Measurements from ENCODE around the gene PGM2L1. TPM values are rescaled to one million over a fixed set of nuclear protein-coding genes. Genes with fewer than 3 reads are reported as not detected.
A peak's percentile ranks its signal among the peaks of the same experiment; 100 is the strongest.

PGM2L1 gene
- 1 to 10 TPM; 8.7 to 9.3 TPM for total RNA-seq

GRCh38 chr11:74398244-74399159, at the start of gene PGM2L1:
PGM2L1 (minus strand) TSS chr11:74398433; CDS start chr11:74398161, 272 bp downstream.
- Mint-ChIP-seq H3K36me3 (ENCODE audit: low read depth) (no peaks in the 10 kb centered on the region), H3K4me1 (peaks cover 16% of the 10 kb centered on the region), H3K27me3 (no peaks in the 10 kb centered on the region), H3K27ac (peak within 1 kb of the TSS; percentile 95), H3K9me3 (no peaks in the 10 kb centered on the region), H3K4me3 (peak within 1 kb of the TSS; percentile 92)
- CTCF ChIA-PET, result interaction anchor here (0.9 to 2.3 kb wide), 5 partner anchors 8 to 95 kb away, joined by 3 to 14 read pairs (median 5); partner anchors contain the start of gene LIPT2
- POLR2A ChIA-PET, result interaction anchor here (0.6 to 1.8 kb wide), 12 partner anchors 8 to 611 kb away, joined by 3 to 10 read pairs (median 4); partner anchors contain the start of genes C2CD3, LIPT2, MRPL48 and POLD3
- peak; percentile 94 for DNase-seq

GRCh38 chr11:74447720-74448119, 49.5 kb upstream of the PGM2L1 start:
- H3K4me1 Mint-ChIP-seq, result peaks cover 2% of the 10 kb centered on the region
- CTCF ChIA-PET, result interaction anchor here (8.0 kb wide), 1 partner anchor 57 kb away, joined by 116 read pairs; no protein-coding TSS in a partner anchor

GRCh38 chr11:74446532-74446938, 48.3 kb upstream of the PGM2L1 start:
- POLR2A ChIA-PET, result interaction anchor here (1.1 kb wide), 1 partner anchor 57 kb away, joined by 3 read pairs; no protein-coding TSS in a partner anchor
- H3K27ac Mint-ChIP-seq, result no peak overlapping the region
- no peak overlapping the region for H3K4me3 Mint-ChIP-seq
- no peaks in the 10 kb centered on the region for H3K9me3 Mint-ChIP-seq
- CTCF ChIA-PET, result interaction anchor here (1.1 to 8.0 kb wide), 3 partner anchors 56 to 191 kb away, joined by 4 to 116 read pairs (median 4); no protein-coding TSS in a partner anchor
- H3K27me3 Mint-ChIP-seq, result peaks cover 6% of the 10 kb centered on the region
- peaks cover 2% of the 10 kb centered on the region for H3K4me1 Mint-ChIP-seq
- no peak for DNase-seq
- H3K36me3 Mint-ChIP-seq (ENCODE audit: low read depth), result no peaks in the 10 kb centered on the region

More at GRCh38 chr11:74447720-74448119, 49.5 kb upstream of the PGM2L1 start:
- no peak overlapping the region for H3K27ac Mint-ChIP-seq
- DNase-seq, result no peak
- POLR2A ChIA-PET, result no interaction called here
- H3K27me3 Mint-ChIP-seq, result peaks cover 9% of the 10 kb centered on the region
- no peak overlapping the region for H3K4me3 Mint-ChIP-seq
- no peaks in the 10 kb centered on the region for H3K36me3 Mint-ChIP-seq (ENCODE audit: low read depth)
- H3K9me3 Mint-ChIP-seq, result no peaks in the 10 kb centered on the region

GRCh38 chr11:74444173-74444826, 46.1 kb upstream of the PGM2L1 start:
- Mint-ChIP-seq H3K27ac (no peak overlapping the region), H3K9me3 (peaks cover 5% of the 10 kb centered on the region), H3K27me3 (peaks cover 3% of the 10 kb centered on the region), H3K36me3 (ENCODE audit: low read depth) (no peaks in the 10 kb centered on the region), H3K4me3 (no peak overlapping the region), H3K4me1 (no peaks in the 10 kb centered on the region)
- POLR2A ChIA-PET, result interaction anchor here (0.6 kb wide), 1 partner anchor 181 kb away, joined by 4 read pairs; no protein-coding TSS in a partner anchor
- CTCF ChIA-PET, result interaction anchor here (0.6 to 8.0 kb wide), 3 partner anchors 9 to 53 kb away, joined by 4 to 116 read pairs (median 10); no protein-coding TSS in a partner anchor
- DNase-seq, result no peak

- Mint-ChIP-seq H3K4me3 (no peak overlapping the region), H3K27me3 (peaks cover 1% of the 10 kb centered on the region), H3K9me3 (peaks cover 5% of the 10 kb centered on the region), H3K27ac (no peak overlapping the region), H3K4me1 (no peaks in the 10 kb centered on the region), H3K36me3 (ENCODE audit: low read depth) (no peaks in the 10 kb centered on the region)
- POLR2A ChIA-PET, result no interaction called here
- CTCF ChIA-PET, result interaction anchor here (0.9 to 8.0 kb wide), 3 partner anchors 9 to 52 kb away, joined by 3 to 116 read pairs (median 10); no protein-coding TSS in a partner anchor
- DNase-seq, result no peak
Observed at GRCh38 chr11:74443071-74443864, 45.0 kb upstream of the PGM2L1 start.

GRCh38 chr11:74442636-74443035, 44.4 kb upstream of the PGM2L1 start:
- Mint-ChIP-seq H3K27ac (no peak overlapping the region), H3K36me3 (ENCODE audit: low read depth) (no peaks in the 10 kb centered on the region), H3K4me3 (no peak overlapping the region), H3K27me3 (peaks cover 1% of the 10 kb centered on the region), H3K9me3 (peaks cover 5% of the 10 kb centered on the region), H3K4me1 (no peaks in the 10 kb centered on the region)
- CTCF ChIA-PET, result interaction anchor here (0.9 kb wide), 1 partner anchor 10 kb away, joined by 3 read pairs; no protein-coding TSS in a partner anchor
- no peak for DNase-seq
- POLR2A ChIA-PET, result no interaction called here

GRCh38 chr11:74438681-74439080, 40.4 kb upstream of the PGM2L1 start:
- Mint-ChIP-seq H3K27me3 (peaks cover 2% of the 10 kb centered on the region), H3K27ac (no peak overlapping the region), H3K9me3 (peaks cover 5% of the 10 kb centered on the region), H3K36me3 (ENCODE audit: low read depth) (no peaks in the 10 kb centered on the region), H3K4me1 (no peaks in the 10 kb centered on the region), H3K4me3 (no peak overlapping the region)
- no peak for DNase-seq
- CTCF ChIA-PET, result no interaction called here
- POLR2A ChIA-PET, result no interaction called here

- Mint-ChIP-seq H3K9me3 (peaks cover 5% of the 10 kb centered on the region), H3K4me1 (no peaks in the 10 kb centered on the region), H3K36me3 (ENCODE audit: low read depth) (no peaks in the 10 kb centered on the region), H3K27me3 (peaks cover 2% of the 10 kb centered on the region), H3K4me3 (no peak overlapping the region), H3K27ac (no peak overlapping the region)
- no peak for DNase-seq
- ChIA-PET POLR2A (no interaction called here), CTCF (interaction anchor here (0.9 to 1.8 kb wide), 2 partner anchors 16 to 48 kb away, joined by 5 to 10 read pairs; no protein-coding TSS in a partner anchor)
Observed at GRCh38 chr11:74437441-74438042, 39.3 kb upstream of the PGM2L1 start.

GRCh38 chr11:74434528-74434927, 36.3 kb upstream of the PGM2L1 start:
- Mint-ChIP-seq H3K4me3 (no peak overlapping the region), H3K27ac (no peak overlapping the region), H3K36me3 (ENCODE audit: low read depth) (no peaks in the 10 kb centered on the region)

GRCh38 chr11:74429205-74429604, 31.0 kb upstream of the PGM2L1 start:
- DNase-seq, result no peak
- peaks cover 2% of the 10 kb centered on the region for H3K9me3 Mint-ChIP-seq
- H3K27me3 Mint-ChIP-seq, result peaks cover 4% of the 10 kb centered on the region
- H3K4me3 Mint-ChIP-seq, result no peak overlapping the region
- no peaks in the 10 kb centered on the region for H3K36me3 Mint-ChIP-seq (ENCODE audit: low read depth)
- POLR2A ChIA-PET, result no interaction called here
- no peak overlapping the region for H3K27ac Mint-ChIP-seq
- H3K4me1 Mint-ChIP-seq, result no peaks in the 10 kb centered on the region
- CTCF ChIA-PET, result interaction anchor here (1.0 to 1.7 kb wide), 2 partner anchors 20 to 40 kb away, joined by 3 to 6 read pairs; no protein-coding TSS in a partner anchor

More at GRCh38 chr11:74434528-74434927, 36.3 kb upstream of the PGM2L1 start:
- ChIA-PET CTCF (no interaction called here), POLR2A (no interaction called here)
- Mint-ChIP-seq H3K27me3 (peaks cover 2% of the 10 kb centered on the region), H3K9me3 (no peaks in the 10 kb centered on the region), H3K4me1 (no peaks in the 10 kb centered on the region)
- DNase-seq, result no peak

- no peak overlapping the region for H3K27ac Mint-ChIP-seq
- POLR2A ChIA-PET, result interaction anchor here (0.6 kb wide), 1 partner anchor 878 kb away, joined by 3 read pairs; no protein-coding TSS in a partner anchor
- no peaks in the 10 kb centered on the region for H3K4me1 Mint-ChIP-seq
- no peaks in the 10 kb centered on the region for H3K36me3 Mint-ChIP-seq (ENCODE audit: low read depth)
- no peak overlapping the region for H3K4me3 Mint-ChIP-seq
- no peak for DNase-seq
- peaks cover 2% of the 10 kb centered on the region for H3K9me3 Mint-ChIP-seq
- H3K27me3 Mint-ChIP-seq, result peaks cover 4% of the 10 kb centered on the region
- CTCF ChIA-PET, result interaction anchor here (1.4 to 1.7 kb wide), 2 partner anchors 22 to 172 kb away, joined by 5 to 6 read pairs; no protein-coding TSS in a partner anchor
Observed at GRCh38 chr11:74427384-74427886, 29.2 kb upstream of the PGM2L1 start.

GRCh38 chr11:74425100-74425499, 26.9 kb upstream of the PGM2L1 start:
- no peak overlapping the region for H3K4me3 Mint-ChIP-seq
- H3K36me3 Mint-ChIP-seq (ENCODE audit: low read depth), result no peaks in the 10 kb centered on the region
- no peak overlapping the region for H3K27ac Mint-ChIP-seq
- peaks cover 6% of the 10 kb centered on the region for H3K27me3 Mint-ChIP-seq
- peaks cover 2% of the 10 kb centered on the region for H3K9me3 Mint-ChIP-seq
- no peaks in the 10 kb centered on the region for H3K4me1 Mint-ChIP-seq
- CTCF ChIA-PET, result no interaction called here
- no peak for DNase-seq
- POLR2A ChIA-PET, result no interaction called here

All from activated CD4-positive, alpha-beta memory T cell treated with anti-CD3 and anti-CD28 coated beads, Interleukin-2, amount 10 ng/mL, durations not matched to agents 7 days and 5 days (primary cell).